PFSK-1 (cell line): ENCODE data around the gene SCUBE2. TPM values are rescaled to one million over a fixed set of nuclear protein-coding genes. Genes with fewer than 3 reads are reported as not detected.
A peak's percentile ranks its signal among the peaks of the same experiment; 100 is the strongest.

Experiments
- FOXP2 ChIP-seq: optimal IDR thresholded peaks from 2 replicates; pipeline ENCODE3; 2011; ENCODE audit warnings: borderline replicate concordance, control low read depth, inconsistent platforms; ENCODE audit not compliant: insufficient read depth; ENCODE audit errors: extremely low read length, extremely low read depth
- POLR2AphosphoS5 ChIP-seq: IDR thresholded peaks from 2 replicates; pipeline ENCODE4 v1.6.1; 2012; ENCODE audit warnings: low read depth, mild to moderate bottlenecking, control low read depth, low read length, moderate library complexity
- SIN3A ChIP-seq: IDR thresholded peaks from 2 replicates; pipeline ENCODE4 v1.6.1; 2012; ENCODE audit warnings: mild to moderate bottlenecking, low read length, moderate library complexity, borderline replicate concordance; ENCODE audit not compliant: insufficient read depth
- TAF1 ChIP-seq: IDR thresholded peaks from 2 replicates; pipeline ENCODE4 v1.6.1; 2012; ENCODE audit warnings: low read length, control low read depth, borderline replicate concordance; ENCODE audit not compliant: insufficient read depth
- polyA plus RNA-seq: library from polyadenylated mRNA; unstranded; fragments of >200 nt; gene quantifications from one replicate; pipeline ENCODE4 v1.2.1, GENCODE V29; 2012; ENCODE audit warnings: low read depth, missing spikeins; ENCODE audit not compliant: insufficient read length
- TF ChIP-seq, protein P1 (sequence below), 2 experiments: IDR thresholded peaks; 2 replicates each; pipeline versions ENCODE4 v1.6.1 to v1.8.0; 2011 to 2012; ENCODE audit warnings: low read depth in 2 of 2, low read length in 2 of 2, control low read depth in 1 of 2, inconsistent platforms in 1 of 2, mild to moderate bottlenecking in 1 of 2, moderate library complexity in 1 of 2; ENCODE audit not compliant: insufficient read depth in 1 of 2

The SCUBE2 gene
- polyA plus RNA-seq: not detected

DNA sequence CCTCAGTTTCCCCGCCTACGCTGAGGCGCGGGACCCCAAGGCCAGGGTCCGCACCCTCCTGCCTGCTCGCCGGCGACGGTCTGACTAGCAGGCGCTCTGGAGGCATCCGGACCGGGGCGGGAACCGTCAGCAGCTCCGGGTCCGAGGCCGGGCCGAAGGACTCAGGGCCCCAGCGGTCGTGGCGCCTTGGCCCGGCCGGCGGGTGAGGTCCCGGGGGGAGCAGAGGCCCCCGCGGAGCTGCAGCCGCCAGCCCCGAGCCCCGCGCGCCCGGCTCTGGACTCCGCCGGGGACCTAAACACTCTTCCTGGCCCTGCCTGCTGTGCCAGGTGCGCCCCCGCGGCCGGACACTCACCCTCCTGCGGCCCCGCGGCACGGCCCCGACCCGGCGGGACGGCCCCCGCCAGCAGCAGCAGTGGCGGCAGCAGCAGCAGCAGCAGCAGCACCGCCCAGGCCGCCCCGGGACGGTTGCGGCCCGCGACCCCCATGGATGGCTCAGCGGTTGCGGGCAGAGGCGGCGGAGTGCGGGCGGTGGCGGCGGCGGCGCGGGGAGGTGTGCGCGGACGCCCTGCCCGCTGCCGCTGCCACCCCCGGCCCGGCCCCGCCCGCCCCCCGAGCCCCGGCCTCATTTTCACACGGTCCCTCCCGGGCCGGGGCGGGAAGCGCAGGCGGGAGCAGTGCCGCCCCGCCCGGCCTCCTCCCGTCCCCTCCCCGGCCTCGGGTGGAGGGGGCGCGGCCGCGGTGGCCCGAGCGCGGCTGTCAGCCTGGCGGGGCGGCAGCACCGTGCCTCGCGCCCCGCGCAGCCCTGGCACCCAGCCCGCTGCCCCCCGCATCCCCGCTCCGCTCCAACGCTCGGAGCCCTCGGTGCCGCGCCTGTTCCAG, at the start of gene SCUBE2:
Gene SCUBE2, minus strand, starts transcription at position 556 of the 879 bp plus-strand sequence. Its CDS starts 71 bp downstream, at position 485.
- TF ChIP-seq FOXP2 (no peak), POLR2AphosphoS5 (no peak), SIN3A (no peak), TAF1 (no peak)
- TF ChIP-seq, protein P1, sequence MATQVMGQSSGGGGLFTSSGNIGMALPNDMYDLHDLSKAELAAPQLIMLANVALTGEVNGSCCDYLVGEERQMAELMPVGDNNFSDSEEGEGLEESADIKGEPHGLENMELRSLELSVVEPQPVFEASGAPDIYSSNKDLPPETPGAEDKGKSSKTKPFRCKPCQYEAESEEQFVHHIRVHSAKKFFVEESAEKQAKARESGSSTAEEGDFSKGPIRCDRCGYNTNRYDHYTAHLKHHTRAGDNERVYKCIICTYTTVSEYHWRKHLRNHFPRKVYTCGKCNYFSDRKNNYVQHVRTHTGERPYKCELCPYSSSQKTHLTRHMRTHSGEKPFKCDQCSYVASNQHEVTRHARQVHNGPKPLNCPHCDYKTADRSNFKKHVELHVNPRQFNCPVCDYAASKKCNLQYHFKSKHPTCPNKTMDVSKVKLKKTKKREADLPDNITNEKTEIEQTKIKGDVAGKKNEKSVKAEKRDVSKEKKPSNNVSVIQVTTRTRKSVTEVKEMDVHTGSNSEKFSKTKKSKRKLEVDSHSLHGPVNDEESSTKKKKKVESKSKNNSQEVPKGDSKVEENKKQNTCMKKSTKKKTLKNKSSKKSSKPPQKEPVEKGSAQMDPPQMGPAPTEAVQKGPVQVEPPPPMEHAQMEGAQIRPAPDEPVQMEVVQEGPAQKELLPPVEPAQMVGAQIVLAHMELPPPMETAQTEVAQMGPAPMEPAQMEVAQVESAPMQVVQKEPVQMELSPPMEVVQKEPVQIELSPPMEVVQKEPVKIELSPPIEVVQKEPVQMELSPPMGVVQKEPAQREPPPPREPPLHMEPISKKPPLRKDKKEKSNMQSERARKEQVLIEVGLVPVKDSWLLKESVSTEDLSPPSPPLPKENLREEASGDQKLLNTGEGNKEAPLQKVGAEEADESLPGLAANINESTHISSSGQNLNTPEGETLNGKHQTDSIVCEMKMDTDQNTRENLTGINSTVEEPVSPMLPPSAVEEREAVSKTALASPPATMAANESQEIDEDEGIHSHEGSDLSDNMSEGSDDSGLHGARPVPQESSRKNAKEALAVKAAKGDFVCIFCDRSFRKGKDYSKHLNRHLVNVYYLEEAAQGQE (IDR thresholded peaks at IDR 0.05; ENCODE audit: insufficient read depth in 1 of 2, low read depth in 2 of 2, low read length in 2 of 2): no peak

DNA sequence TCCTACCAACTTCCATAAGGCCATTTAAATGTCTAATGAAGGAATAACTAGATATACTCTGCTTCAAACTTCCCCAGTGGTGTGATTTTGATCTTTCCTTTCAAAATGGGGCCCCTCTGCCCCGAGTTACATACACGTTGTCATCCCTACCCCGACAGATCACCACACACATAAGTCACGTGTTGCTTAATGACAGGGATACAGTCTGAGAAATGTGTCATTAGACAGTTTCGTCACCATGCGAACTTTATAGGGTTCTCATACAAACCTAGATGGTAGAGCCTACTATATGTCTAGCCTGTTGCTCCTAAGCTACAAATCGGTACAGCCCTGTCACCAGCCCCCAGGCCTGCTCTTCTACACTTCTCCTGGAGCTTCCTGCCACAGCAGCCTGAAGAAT, 49.8 kb upstream of the SCUBE2 start:
- TF ChIP-seq, protein P1 (IDR thresholded peaks at IDR 0.05; ENCODE audit: insufficient read depth in 1 of 2, low read depth in 2 of 2, low read length in 2 of 2): no peak
- TF ChIP-seq TAF1 (no peak), FOXP2 (no peak), POLR2AphosphoS5 (no peak), SIN3A (no peak)

DNA sequence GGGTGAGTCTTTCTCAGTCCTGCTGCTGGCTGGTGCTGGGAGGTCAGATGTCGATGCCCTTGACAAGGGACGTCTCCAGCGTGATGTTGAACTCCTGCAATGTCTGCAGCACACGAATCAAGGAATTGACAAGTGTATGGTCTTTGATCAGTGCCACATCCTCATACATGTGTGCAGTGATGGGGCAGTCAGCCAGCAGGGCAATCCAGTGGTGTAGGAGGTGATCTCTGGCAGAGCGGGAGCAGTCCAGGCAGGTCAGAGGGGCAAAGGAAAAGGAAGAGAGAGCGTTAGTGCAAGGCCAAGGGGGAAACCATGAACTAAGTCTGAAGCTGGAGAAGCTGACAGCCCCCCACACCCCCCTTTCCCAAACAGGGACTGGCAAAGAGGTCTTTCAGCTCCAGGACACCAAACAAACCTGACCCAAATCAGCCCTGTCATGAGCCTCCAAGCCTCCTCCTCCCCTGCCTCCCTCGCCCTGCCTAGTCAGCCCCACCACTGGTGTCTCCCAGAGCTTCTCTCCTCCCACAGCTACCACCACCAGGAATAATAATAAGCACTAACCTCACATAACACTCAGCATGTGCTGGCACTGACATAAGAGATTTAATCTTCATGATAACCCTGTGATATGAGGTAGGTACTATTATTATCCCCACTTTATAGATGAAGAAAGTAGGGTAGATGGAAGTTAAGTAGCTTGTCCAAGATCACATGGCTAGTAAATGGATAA, 48.4 kb upstream of the SCUBE2 start:
- TF ChIP-seq, protein P1 (IDR thresholded peaks at IDR 0.05; ENCODE audit: insufficient read depth in 1 of 2, low read depth in 2 of 2, low read length in 2 of 2): no peak
- TF ChIP-seq POLR2AphosphoS5 (no peak), SIN3A (no peak), FOXP2 (no peak), TAF1 (no peak)

DNA sequence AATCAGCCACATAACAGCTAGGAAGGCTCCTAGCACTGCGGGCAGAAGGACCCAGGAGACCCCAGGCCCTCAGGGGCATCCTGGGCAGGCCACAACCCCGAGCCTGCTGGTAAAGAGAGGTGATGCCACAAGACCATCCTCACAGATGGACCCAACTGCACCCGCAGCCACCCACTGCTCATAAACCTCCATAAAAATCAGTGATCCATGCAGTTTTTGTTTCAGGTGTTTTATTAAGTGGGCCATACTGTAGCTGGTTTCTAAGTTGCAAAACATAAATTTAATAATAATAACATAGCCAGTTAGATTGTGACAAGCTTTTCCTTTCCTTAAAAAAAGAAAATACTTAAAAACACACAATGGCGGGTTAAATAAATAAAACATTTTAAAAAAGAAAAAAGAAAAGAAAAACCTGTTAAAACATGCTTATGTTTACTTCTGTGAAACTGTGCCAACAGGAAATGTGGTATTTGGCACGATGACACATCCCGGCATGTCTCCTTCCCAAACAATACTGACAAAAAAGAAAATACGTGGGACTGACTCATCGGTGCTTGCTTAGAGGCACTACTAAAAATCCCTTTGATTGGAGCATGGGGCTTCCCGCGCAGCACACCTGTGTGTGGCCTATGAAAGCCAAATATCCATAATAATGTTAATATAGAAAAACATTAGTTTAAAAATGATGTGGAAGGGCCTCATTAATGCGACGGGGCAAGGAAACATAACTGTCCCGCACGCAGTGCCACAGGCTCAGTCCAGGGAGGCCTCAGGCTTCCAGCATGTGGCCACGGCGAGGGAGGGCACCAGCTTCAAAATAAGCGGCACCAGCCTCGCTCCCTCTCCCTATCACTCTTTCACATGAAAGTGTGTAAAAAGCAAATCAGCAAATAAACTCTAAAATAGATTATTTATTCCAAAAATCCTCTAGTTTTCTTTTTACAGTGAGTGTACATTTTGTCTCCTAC, 47.5 kb upstream of the SCUBE2 start:
- TF ChIP-seq SIN3A (0 out of 2 replicates have a peak, but pooled peaks have one; percentile 42), TAF1 (no peak)
- TF ChIP-seq, protein P1 (IDR thresholded peaks at IDR 0.05; ENCODE audit: insufficient read depth in 1 of 2, low read depth in 2 of 2, low read length in 2 of 2): no peak
